ENCODE measurements around the gene SYT9.

- TF ChIP-seq, protein P1, sequence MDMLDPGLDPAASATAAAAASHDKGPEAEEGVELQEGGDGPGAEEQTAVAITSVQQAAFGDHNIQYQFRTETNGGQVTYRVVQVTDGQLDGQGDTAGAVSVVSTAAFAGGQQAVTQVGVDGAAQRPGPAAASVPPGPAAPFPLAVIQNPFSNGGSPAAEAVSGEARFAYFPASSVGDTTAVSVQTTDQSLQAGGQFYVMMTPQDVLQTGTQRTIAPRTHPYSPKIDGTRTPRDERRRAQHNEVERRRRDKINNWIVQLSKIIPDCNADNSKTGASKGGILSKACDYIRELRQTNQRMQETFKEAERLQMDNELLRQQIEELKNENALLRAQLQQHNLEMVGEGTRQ (IDR thresholded peaks at IDR 0.05; ENCODE audit: low read depth, low read length): no peak
- TF ChIP-seq, protein P2, sequence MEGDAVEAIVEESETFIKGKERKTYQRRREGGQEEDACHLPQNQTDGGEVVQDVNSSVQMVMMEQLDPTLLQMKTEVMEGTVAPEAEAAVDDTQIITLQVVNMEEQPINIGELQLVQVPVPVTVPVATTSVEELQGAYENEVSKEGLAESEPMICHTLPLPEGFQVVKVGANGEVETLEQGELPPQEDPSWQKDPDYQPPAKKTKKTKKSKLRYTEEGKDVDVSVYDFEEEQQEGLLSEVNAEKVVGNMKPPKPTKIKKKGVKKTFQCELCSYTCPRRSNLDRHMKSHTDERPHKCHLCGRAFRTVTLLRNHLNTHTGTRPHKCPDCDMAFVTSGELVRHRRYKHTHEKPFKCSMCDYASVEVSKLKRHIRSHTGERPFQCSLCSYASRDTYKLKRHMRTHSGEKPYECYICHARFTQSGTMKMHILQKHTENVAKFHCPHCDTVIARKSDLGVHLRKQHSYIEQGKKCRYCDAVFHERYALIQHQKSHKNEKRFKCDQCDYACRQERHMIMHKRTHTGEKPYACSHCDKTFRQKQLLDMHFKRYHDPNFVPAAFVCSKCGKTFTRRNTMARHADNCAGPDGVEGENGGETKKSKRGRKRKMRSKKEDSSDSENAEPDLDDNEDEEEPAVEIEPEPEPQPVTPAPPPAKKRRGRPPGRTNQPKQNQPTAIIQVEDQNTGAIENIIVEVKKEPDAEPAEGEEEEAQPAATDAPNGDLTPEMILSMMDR (conservative IDR thresholded peaks at IDR 0.05; ENCODE audit: low read depth, low read length): no peak
- TF ChIP-seq POLR2A (IDR thresholded peaks at IDR 0.05; ENCODE audit: low read depth, low read length) (no peak), RCOR1 (IDR thresholded peaks at IDR 0.05; ENCODE audit: insufficient replicate concordance, low read length) (no peak), RAD21 (IDR thresholded peaks at IDR 0.05; ENCODE audit: low read length) (no peak), CHD1 (IDR thresholded peaks at IDR 0.05; ENCODE audit: low read depth, low read length) (no peak), CEBPB (IDR thresholded peaks at IDR 0.05; ENCODE audit: low read depth, low read length) (no peak)
Observed at GRCh38 chr11:7439746-7440320, 188.1 kb downstream of the SYT9 start.
